Neural progenitor cell (in vitro differentiated cells): Measurements from ENCODE around the gene KIF16B.

Source experiments
- CTCF ChIP-seq: fragments of 200-600 bp; sonication (generic); IDR thresholded peaks from 2 replicates; pipeline ENCODE4 v1.5.1; 2017; ENCODE audit warnings: antibody characterized with exemption, mild to moderate bottlenecking
- EZH2 ChIP-seq: fragments of 200-600 bp; sonication (generic); IDR thresholded peaks from 2 replicates; pipeline ENCODE4 v1.6.1; 2017; ENCODE audit warnings: antibody characterized with exemption, mild to moderate bottlenecking, moderate library complexity
- EZH2phosphoT487 ChIP-seq: fragments of 200-600 bp; sonication (generic); IDR thresholded peaks from 2 replicates; pipeline ENCODE4 v1.6.1; 2017; ENCODE audit warnings: antibody characterized with exemption

GRCh38 chr20:16368645-16369292 lies 204.5 kb downstream of the KIF16B start:
- no peak for TF ChIP-seq CTCF
- no peak for TF ChIP-seq EZH2phosphoT487
- no peak for TF ChIP-seq EZH2
